ENCODE measurements around the gene CLEC11A. TPM values are rescaled to one million over a fixed set of nuclear protein-coding genes. Genes with fewer than 3 reads are reported as not detected.
"Not testable (repeated sequence)": the region's sequence is repeated elsewhere in the genome, so short reads cannot be mapped to it uniquely, and the experiment has no call there.

CLEC11A gene
- total RNA-seq, 1 experiment from 2014 or later: 139 TPM

- Histone ChIP-seq H3K36me3 (no peaks in the 10 kb centered on the region), H3K27me3 (peaks cover 42% of the 10 kb centered on the region)
These were observed 12.7 kb downstream of the CLEC11A start for GRCh38 chr19:50735869-50736268.

GRCh38 chr19:50736338-50736737, 13.2 kb downstream of the CLEC11A start:
- peaks cover 42% of the 10 kb centered on the region for H3K27me3 ChIP-seq
- H3K4me3 ChIP-seq: no peak overlapping the region
- H3K36me3 ChIP-seq: no peaks in the 10 kb centered on the region
- no peak for DNase-seq
- no peaks in the 10 kb centered on the region for H3K9me3 ChIP-seq

More at GRCh38 chr19:50735869-50736268, 12.7 kb downstream of the CLEC11A start:
- DNase-seq: no peak
- Histone ChIP-seq H3K9me3 (no peaks in the 10 kb centered on the region), H3K4me3 (no peak overlapping the region)

- DNase-seq: no peak
These were observed 16.2 kb downstream of the CLEC11A start for GRCh38 chr19:50739132-50739913.

GRCh38 chr19:50739914-50740426, 16.8 kb downstream of the CLEC11A start:
- no peaks in the 10 kb centered on the region for H3K36me3 ChIP-seq
- no peak for DNase-seq
- H3K27me3 ChIP-seq: peaks cover 50% of the 10 kb centered on the region
- no peak overlapping the region for H3K4me3 ChIP-seq
- no peaks in the 10 kb centered on the region for H3K9me3 ChIP-seq

More at GRCh38 chr19:50739132-50739913, 16.2 kb downstream of the CLEC11A start:
- Histone ChIP-seq H3K36me3 (no peaks in the 10 kb centered on the region), H3K9me3 (no peaks in the 10 kb centered on the region), H3K27me3 (peaks cover 43% of the 10 kb centered on the region), H3K4me3 (no peak overlapping the region)

GRCh38 chr19:50741179-50741933, 18.2 kb downstream of the CLEC11A start:
- Histone ChIP-seq H3K36me3 (no peaks in the 10 kb centered on the region), H3K4me3 (no peak overlapping the region), H3K27me3 (peaks cover 56% of the 10 kb centered on the region), H3K9me3 (no peaks in the 10 kb centered on the region)
- no peak for DNase-seq

GRCh38 chr19:50743537-50743936, 20.4 kb downstream of the CLEC11A start:
- DNase-seq: no peak
- Histone ChIP-seq H3K4me3 (no peak overlapping the region), H3K36me3 (no peaks in the 10 kb centered on the region), H3K9me3 (no peaks in the 10 kb centered on the region), H3K27me3 (peaks cover 40% of the 10 kb centered on the region)

- Histone ChIP-seq H3K9me3 (no peaks in the 10 kb centered on the region), H3K27me3 (peaks cover 23% of the 10 kb centered on the region), H3K4me3 (no peak overlapping the region), H3K36me3 (no peaks in the 10 kb centered on the region)
- no peak for DNase-seq
These were observed 22.1 kb downstream of the CLEC11A start for GRCh38 chr19:50745221-50745620.

GRCh38 chr19:50747141-50747540, 24.0 kb downstream of the CLEC11A start:
- not testable (repeated sequence) for H3K9me3 ChIP-seq, H3K4me3 ChIP-seq, DNase-seq, H3K36me3 ChIP-seq
- H3K27me3 ChIP-seq: peaks cover 22% of the 10 kb centered on the region

- DNase-seq: no peak
- peaks cover 22% of the 10 kb centered on the region for H3K27me3 ChIP-seq
- H3K4me3 ChIP-seq: no peak overlapping the region
- no peaks in the 10 kb centered on the region for H3K9me3 ChIP-seq
- no peaks in the 10 kb centered on the region for H3K36me3 ChIP-seq
These were observed 26.3 kb downstream of the CLEC11A start for GRCh38 chr19:50749490-50749889.

GRCh38 chr19:50750010-50750409, 26.8 kb downstream of the CLEC11A start:
- Histone ChIP-seq H3K36me3 (no peaks in the 10 kb centered on the region), H3K27me3 (peaks cover 20% of the 10 kb centered on the region), H3K4me3 (no peak overlapping the region), H3K9me3 (no peaks in the 10 kb centered on the region)
- no peak for DNase-seq

GRCh38 chr19:50753879-50754278, 30.7 kb downstream of the CLEC11A start:
- Histone ChIP-seq H3K4me3 (no peak overlapping the region), H3K27me3 (peaks cover 17% of the 10 kb centered on the region), H3K9me3 (no peaks in the 10 kb centered on the region), H3K36me3 (no peaks in the 10 kb centered on the region)
- DNase-seq: no peak

GRCh38 chr19:50756244-50756643, 33.1 kb downstream of the CLEC11A start:
- not testable (repeated sequence) for H3K4me3 ChIP-seq, H3K36me3 ChIP-seq, DNase-seq, H3K9me3 ChIP-seq
- peaks cover 17% of the 10 kb centered on the region for H3K27me3 ChIP-seq

- not testable (repeated sequence) for H3K9me3 ChIP-seq, H3K4me3 ChIP-seq, H3K36me3 ChIP-seq, DNase-seq
- H3K27me3 ChIP-seq: peaks cover 20% of the 10 kb centered on the region
These were observed 34.5 kb downstream of the CLEC11A start for GRCh38 chr19:50757624-50758023.

- not testable (repeated sequence) for H3K9me3 ChIP-seq, H3K36me3 ChIP-seq, H3K4me3 ChIP-seq, DNase-seq
- peaks cover 19% of the 10 kb centered on the region for H3K27me3 ChIP-seq
These were observed 35.9 kb downstream of the CLEC11A start for GRCh38 chr19:50759076-50759475.

GRCh38 chr19:50759886-50760285, 36.7 kb downstream of the CLEC11A start:
- Histone ChIP-seq H3K4me3 (no peak overlapping the region), H3K27me3 (peaks cover 14% of the 10 kb centered on the region), H3K9me3 (no peaks in the 10 kb centered on the region), H3K36me3 (no peaks in the 10 kb centered on the region)
- no peak for DNase-seq

GRCh38 chr19:50761501-50761900, 38.3 kb downstream of the CLEC11A start:
- not testable (repeated sequence) for H3K27me3 ChIP-seq, H3K36me3 ChIP-seq, DNase-seq, H3K4me3 ChIP-seq, H3K9me3 ChIP-seq

- not testable (repeated sequence) for DNase-seq, H3K9me3 ChIP-seq, H3K4me3 ChIP-seq
These were observed 40.4 kb downstream of the CLEC11A start for GRCh38 chr19:50763521-50763920.

More at GRCh38 chr19:50763521-50763920, 40.4 kb downstream of the CLEC11A start:
- not testable (repeated sequence) for H3K27me3 ChIP-seq, H3K36me3 ChIP-seq
